ENCODE data around the gene PICALM.
A peak's percentile ranks its signal among the peaks of the same experiment; 100 is the strongest.
"Not testable (repeated sequence)": the region's sequence is repeated elsewhere in the genome, so short reads cannot be mapped to it uniquely, and the experiment has no call there.

The PICALM gene

DNA sequence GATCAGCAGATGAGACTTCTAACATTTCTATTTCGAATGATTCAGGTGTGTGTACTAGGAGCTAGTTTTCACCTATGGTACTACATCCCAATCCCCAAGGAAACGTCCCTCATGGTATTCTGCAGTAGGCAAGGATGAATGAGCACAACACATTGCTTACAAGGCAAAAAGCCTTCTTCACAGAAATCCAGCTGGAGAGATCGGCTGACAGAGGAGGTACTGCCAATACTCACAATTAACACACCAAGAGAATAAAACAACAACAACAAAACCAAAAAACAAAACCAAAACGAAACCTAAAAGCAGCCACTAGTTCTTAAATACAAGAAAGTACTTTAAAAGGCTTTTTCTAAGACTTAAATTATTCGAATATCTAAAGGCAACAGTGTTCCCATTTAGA lies 101.4 kb downstream of the PICALM start:
- no peak for DNase-seq

DNA sequence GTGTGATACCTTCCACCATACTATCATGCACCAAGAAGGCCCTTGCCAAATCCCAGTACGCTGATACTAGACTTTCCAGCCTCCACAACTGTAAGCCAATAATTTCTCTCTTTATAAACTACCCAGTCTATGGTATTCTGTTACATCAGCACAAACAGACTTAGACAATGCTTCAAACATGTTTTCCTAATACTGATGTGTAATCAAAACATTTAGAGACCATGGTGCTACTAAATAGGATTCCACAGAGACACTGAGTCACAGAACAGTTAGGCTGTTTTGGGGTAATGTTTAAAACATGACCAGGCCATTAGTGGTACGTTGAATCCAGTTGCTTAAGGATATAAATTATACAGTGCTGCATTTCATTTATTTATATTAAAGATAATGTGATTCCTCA lies 103.7 kb downstream of the PICALM start:
- DNase-seq = no peak

DNA sequence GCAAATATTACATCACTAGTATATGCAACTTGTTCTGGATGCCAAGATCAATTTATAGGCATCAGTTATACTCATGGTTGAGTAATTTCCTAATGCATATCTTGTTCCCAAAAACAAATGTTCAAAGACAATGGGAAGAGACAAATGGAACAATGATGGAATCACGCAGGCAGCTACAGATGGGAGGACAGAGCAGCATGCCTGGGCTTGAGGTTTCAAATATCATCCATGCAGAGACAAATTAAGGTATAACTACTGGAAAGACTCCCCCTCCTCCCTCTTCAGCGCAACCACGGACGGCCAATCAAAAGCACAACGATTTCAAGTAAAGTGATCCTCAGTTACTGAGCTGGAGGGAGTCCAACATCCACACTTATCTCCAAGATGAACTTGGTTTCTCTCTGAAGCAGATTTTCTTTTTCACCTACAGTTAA lies 106.9 kb downstream of the PICALM start:
- no peak for DNase-seq

DNA sequence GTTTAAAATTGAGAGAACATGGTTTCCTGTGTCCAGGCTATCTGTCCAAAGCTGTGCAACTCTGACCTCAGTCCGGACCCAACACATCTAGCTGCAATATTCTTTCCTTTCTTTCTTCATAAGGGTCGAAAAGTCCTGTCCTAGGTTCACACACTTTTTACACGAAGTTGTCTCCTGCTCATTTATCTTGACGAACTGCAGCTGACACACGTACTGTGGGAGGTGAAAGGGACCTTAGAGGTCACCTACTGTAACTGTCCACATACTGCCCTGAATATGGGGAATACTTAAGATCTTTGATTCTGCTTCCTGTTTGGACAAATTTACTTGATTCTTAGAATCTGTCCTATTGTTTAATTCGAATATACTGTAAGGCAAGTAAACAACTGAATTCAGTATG lies 107.8 kb downstream of the PICALM start:
- no peak for DNase-seq

DNA sequence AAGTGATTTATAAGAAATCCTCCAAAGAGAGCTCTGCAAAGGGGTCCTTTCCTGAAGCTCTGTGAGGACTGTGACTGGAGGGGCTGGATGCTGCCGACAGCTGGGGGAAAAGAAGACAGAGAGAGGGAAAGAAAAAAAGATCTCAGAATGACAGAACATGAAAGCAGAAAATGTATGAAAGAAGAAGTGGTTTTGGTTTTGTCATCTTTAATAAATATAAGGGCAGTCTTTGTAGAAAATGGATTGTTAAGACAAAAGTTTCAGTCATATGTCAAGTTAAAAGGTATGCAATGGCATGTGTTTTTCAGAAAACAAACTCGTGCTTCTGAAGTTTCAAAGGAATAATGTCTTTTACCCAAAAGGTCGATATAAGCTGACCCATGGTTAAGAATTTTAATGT lies 108.2 kb downstream of the PICALM start:
- DNase-seq = no peak

DNA sequence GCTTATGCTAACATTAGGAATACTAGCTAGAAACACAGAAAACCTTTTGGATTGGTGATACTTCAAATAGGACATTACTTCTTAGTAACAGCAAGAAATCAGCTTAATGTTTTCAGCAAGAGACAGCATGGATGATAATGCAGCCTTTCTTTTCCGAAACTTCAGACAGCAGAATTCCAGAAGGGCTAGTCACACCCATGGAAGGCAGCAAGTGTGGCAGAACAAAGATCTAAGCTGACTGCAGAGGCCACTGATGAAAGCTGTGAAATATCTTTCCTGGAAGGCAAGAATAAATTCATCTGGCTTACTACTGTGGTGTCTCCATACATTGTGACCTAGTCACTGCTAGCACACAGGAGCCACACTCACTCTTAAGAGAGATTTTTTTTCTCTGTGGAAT lies 113.4 kb downstream of the PICALM start:
- DNase-seq = no peak

DNA sequence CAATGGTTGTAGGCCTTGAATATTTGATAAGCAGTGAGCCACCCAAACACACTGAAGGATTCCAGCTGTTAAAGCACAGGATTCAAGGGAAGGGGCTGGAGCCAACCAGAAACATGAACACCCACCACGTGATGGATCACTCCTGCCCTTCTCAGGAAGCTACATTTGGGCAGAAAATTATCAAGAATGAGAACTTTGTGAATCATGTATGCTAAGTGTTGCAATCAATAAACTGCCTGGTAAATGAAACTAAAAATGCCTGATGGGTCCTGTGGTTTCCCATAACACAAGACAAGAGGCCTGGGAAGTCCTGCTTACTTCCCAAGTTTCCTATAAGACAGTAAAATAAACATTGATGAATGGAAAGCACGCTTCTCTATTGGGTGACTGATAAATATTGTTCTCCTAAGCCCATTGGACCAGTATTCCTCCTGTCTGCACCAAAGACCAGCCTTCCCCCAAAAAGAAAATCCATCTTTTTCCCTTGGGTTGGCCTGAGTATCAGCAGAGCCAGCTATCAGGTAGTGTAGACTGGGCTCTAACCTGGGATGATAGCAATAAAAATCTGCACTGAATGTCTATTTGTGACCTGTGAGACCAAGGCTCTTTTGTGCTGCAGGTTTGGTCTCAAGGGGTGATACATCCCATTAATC lies 115.3 kb downstream of the PICALM start:
- no peak for DNase-seq

DNA sequence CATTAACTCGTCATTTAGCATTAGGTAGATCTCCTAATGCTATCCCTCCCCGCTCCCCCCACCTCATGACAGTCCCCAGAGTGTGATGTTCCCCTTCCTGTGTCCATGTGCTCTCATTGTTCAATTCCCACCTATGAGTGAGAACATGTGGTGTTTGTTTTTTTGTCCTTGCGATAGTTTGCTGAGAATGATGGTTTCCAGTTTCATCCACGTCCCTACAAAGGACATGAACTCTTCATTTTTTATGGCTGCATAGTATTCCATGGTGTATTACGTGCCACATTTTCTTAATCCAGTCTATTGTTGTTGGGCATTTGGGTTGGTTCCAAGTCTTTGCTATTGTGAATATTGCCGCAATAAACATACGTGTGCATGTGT lies 116.8 kb downstream of the PICALM start:
- not testable (repeated sequence) for DNase-seq

DNA sequence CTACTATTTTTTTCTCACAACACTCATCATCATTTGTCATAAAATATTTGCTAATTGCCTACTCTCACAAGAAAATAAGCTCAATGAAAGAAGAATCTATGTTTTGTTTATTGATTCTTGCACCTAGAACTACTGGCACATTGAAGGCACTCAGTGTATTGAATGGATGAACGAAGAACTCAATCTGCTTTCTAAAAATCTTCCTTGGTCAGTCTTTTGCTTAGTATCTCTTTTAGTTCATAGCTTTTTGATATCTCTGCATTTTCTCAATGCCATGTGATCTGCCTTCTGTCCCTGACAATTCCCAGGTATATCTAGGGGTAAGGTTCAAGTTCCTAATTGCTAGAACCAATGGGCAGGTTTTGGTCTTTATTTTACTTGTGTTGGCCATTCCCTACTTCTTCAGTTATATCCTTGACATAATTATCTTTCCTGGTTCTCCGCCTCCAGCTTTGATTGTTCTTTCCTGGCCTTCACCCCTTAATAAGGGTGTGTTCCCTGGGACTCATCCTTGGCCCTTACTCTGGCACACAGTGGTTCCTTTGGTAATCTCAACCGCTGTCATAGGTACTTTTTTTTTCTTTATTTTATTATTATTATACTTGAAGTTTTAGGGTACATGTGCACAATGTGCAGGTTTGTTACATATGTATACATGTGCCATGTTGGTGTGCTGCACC lies 117.3 kb downstream of the PICALM start:
- no peak for DNase-seq

DNA sequence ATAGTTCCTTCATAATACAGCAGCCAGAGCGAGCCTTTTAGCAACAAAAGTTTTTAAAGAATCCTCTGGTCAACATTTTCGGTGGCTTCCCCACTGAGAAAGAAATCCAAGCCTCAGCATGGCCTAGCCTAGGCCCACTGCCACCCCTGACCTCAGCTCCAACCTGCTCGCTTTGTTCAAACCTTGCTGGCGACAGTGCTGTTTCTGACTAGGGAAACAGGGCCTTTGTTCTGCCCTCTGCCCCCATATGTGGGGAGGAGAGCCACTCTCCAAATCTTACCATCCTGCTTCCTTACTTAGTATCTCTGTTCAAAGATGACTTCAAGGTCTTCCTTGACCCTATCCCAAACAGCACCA lies 117.9 kb downstream of the PICALM start:
- DNase-seq = no peak

DNA sequence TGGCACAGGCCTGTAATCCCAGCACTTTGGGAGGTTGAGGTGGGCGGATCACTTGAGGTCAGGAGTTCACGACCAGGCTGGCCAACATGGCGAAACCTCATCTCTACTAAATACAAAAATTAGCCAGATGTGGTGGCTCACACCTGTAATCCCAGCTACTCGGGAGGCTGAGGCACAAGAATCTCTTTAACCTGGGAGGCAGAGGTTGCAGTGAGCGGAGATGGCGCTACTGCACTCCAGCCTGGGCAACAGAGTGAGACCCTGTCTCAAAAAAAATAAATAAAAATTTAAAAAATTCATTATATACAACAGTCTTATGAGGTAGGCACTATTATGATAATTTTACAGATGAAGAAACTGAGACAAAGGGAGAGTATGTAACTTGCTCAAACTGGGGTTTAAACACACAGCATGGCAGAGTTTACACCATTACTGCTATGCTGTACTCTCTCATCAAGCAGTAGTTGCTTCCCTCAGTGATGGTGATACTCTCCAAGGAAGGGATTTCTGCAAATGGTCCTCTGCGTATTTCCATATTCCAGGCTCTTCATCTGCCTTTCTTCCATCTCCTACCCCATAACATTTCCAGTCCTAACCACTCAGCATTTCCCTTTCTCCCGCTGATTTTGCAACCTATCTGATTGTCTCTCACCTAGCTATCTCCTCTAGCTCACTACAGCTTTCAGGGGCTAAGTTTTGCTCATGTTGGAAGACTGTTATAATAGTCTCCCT lies 118.4 kb downstream of the PICALM start:
- no peak for DNase-seq

DNA sequence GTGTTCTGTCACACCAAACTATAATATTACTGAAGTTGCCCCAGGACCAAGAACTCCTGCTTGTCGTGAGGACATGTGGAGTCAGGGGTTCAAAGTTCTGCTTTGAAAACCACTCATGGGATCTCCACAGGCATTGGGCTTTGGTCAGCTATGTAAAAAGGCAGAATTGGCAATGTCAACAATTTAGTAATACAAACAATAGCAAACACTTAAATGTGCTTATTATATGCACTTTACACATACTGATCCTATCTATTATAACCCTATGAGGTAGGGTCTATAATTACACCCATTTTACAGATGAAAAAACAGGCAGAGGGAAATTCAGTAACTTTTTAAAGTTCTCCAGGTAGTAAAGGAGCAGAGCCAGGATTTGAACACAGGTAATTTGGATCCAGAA lies 119.1 kb downstream of the PICALM start:
- DNase-seq = no peak

DNA sequence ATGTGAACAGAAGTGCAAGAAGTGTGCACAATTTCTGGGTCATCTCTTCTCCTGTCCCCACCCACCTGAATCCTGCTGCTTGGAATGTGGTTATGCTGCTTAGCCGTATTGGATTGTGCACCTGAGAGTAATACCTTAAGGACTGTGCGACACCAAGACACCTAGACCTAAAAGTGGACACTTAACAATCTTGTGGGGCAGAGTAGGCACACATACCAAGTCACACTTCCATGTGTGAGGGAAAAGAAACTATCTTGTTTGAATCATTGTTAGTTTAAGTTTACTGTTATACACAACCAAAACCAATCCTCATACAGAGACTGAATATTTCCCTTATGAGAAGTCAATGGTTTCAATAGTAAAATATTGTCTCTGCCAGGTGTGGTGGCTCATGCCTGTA lies 120.0 kb downstream of the PICALM start:
- DNase-seq = no peak

DNA sequence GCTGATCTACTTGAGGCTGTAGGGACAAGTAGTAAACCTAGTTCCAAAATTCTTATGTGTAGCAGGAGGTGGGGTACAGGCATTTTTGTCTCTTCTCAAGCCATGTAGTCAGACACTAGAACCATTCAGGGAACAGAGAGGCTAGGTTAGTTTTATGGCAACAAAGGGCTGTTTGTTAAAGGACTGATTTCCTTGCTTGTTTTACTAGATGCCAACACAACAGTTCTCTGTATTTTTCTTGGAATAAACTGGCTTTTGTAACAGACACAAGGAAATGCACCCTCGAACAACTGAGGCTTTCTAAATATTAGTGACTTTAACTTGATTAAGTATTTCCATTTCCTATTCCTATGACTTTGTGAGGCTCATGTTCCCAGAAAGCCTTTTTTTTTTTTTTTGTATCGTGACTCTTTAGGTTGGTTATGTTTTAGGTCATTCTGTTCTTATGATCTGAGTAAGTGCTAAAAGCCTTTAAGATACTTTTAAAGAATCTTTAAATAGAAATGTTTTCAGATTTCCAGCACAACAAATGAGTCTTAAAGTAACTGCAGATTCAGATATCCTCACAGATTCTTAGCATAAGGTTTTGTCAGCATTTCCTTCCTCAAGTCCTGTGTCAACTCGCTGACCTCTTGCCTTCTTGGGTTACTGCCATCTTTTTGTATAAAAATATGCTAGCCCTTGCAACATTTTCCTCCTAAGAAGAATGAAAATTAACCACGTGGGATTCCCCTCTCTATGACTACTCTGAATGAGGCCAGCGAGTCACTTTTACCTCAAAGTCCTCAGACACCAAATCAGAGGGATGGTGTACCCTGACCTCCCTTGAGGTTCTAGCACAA lies 121.2 kb downstream of the PICALM start:
- DNase-seq = peak; percentile 11

DNA sequence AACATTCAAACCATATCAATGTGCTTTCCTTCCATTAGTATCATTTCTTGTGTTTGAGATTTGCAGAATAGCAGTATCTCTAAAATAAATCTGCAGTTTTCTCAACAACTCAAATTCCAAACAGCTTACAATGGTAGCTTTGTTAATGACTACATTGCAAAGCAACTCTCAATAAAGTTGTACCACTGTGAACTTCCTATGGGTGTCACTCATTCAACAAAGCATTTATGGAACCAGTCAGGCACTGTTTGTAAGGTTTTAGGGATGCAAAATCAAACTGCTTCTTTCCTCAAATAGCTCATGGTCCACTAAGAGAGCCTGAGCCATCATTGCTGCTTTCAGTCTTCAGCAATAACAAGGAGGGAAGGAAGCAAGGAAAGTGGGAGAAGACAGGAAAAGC lies 122.7 kb downstream of the PICALM start:
- no peak for DNase-seq

DNA sequence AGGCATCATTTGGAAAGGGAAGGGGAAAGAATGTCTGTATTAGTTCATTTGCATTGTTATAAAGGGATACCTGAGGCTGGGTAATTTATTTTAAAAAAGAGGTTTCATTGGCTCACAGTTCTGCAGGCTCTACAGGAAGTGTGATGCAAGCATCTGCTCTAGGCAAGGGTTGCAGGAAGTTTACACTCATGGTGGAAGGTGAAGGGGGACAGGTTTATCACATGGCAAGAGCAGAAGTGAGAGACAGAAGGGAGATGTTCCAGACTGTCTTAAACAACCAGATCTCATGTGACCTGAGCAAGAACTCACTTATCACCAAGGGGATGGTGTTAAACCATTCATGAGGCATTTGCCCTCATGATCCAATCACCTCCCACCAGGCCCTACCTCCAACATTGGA lies 123.1 kb downstream of the PICALM start:
- no peak for DNase-seq

DNA sequence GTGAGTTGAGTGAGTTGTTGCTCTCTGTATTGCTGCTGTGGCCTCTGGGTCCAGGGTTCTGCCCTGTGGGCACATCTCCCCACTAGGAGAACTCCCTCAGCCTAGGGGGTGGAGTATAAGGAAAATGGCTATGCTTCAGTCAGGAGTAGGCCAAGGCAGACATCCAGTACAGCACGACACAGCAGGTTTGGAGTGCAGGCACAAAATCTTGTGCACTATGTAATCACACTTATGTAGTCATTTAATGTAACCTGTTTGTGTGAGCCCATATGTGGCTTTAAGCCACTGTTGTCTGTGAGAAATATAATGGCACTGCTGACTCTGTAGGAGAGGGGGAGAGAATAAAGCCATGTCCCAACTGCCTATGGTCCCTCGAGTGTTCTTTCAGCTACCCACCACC lies 123.6 kb downstream of the PICALM start:
- DNase-seq = no peak

DNA sequence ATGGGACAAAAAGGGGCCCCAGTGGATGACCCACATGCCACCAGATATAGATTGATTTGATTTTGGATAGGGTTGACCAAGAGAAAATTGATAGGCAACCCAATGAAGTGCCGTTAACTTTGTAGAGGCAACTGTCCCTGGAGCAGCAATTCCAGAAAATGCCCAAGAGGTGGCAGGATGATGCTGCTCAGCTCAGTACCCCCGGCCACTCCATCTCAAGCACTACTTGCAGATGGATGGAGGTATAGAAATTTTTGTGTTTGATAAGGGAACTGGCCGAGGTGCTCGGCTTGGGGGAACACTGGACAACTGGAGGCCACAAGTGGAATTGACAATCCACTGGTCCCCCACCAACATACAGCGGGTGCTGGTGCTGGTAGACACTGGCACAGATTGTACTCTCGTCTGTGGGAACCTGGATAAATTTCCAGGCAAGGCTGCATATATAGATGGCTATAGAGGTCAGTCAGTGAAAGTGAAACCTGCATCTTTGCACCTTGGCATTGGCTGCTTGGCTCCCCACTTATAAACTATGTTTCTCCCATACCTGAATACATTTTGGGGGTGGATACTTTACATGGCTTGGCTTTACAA lies 127.4 kb downstream of the PICALM start:
- peak; percentile 31 for DNase-seq

DNA sequence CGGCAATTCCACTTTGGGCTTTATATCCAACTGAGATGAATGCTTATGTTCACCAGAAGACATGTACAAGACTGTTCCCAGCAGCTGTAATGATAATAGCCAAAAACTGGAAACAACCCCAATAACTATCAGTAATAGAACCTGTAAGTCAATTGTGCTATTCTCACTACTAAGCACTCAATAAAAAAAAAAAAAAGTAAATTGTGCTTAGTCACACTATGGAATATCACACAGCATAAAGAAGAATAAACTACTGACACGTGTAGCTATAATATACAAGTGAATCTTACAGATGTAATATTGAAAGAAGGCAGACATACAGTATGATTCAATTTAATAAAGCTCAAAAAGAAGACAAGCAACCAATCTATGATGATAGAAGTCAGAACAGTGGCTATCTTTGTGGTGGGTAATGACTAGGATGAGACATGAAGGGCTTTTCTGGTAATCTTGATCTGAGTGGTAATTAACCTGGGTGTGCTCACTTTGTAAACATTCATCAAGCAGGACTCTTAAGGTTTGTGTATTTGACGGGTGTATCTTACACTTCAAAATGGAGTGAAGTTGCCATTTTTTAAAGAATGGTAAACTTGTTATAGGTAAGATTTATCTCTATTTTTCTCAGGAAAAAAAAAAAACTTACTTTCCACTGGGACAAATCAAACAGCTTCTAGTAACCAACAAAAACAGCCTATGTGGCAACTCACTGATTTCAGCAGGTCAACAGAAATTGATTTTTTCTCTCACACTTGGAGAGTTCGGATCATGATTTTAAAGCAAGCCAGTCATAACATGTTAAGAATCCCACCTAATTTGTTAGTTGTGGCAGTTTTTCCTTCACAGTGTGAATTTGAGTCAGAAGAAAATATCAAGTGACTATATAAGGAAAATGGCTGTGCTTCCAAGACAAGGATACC lies 129.5 kb downstream of the PICALM start:
- no peak for DNase-seq

DNA sequence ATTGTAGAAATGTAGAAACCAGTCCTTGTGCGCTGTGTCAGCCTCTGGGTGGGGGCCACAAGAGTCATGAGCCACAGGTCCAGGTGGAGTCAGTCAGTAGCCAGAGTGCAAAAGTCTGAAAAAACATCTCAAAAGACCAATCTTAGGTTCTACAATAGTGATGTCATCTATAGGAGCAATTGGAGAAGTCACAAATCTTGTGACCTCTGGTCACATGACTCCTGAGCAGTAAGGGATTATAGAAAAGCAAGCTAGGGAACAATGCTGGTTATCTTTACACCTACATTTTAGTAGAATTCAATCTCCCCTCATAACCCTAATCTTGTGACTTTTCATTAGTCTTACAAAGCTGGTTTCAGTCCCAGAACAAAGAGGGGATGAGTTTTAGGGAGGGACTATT lies 131.0 kb downstream of the PICALM start:
- DNase-seq = no peak

DNA sequence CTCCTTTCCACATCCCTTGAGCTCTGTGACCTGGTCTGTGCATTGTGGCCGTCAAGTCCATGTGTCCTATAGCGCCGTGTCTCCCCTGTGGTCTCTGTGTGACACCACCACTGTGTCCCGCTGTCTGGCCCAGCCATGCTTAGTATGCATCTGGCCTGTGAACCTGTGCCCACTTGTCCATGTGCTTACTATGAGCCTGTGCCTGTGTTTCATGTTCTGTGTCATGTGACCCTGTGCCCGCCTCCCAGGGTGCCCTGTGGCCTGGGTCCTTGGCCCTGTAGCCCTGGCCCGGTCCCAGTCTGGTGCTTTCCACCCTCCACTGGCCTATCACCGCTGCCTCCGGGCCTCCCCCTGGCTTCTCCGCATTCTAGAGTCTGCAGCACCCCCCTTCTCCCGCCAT lies 133.1 kb downstream of the PICALM start:
- DNase-seq = no peak

DNA sequence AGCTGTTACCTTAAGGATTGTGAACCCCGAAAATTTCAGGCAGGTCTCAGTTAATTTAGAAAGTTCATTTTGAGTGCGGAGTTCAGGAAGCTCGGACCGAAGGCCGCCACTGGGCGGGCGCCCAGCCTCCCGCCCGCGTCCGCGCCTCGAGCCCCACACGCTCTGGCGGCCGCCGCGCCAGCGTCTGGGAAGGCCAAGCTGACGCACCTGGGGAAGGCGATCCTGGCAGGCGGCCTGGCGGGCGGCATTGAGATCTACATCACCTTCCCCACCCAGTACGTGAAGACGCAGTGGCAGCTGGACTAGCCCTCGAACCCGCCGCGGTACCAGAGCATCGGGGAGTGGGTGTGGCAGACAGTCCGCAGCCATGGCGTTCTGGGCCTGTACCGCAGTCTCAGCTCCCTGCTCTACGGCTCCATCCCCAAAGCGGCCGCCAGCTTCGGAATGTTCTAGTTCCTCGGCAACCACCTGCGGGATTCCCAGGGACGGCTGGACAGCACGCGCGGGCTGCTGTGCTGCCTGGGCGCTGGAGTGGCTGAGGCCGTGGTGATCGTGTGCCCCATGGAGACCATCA lies 134.2 kb downstream of the PICALM start:
- no peak for DNase-seq

Data from CD4-positive, alpha-beta T cell treated with Interleukin-4 for 4 hours (primary cell).